Measurements from ENCODE around the gene GDPGP1. TPM values are rescaled to one million over a fixed set of nuclear protein-coding genes. Genes with fewer than 3 reads are reported as not detected.

Gene GDPGP1
- total RNA-seq, 1 donor from 2014 or later, result 5.6 TPM

GRCh38 chr15:90225047-90225446 lies 9.0 kb upstream of the GDPGP1 start:
- DNase-seq (ENCODE audit: low spot score) (no peak), ATAC-seq (no peak)

- DNase-seq (ENCODE audit: low spot score) (no peak), ATAC-seq (no peak)
Measured at GRCh38 chr15:90225504-90226234, 8.3 kb upstream of the GDPGP1 start.

- DNase-seq (ENCODE audit: low spot score), result no peak
- ATAC-seq, result no peak
Measured at GRCh38 chr15:90227336-90227735, 6.7 kb upstream of the GDPGP1 start.

GRCh38 chr15:90227816-90228772 lies 5.9 kb upstream of the GDPGP1 start:
- no peak for ATAC-seq
- no peak for DNase-seq (ENCODE audit: low spot score)

- ATAC-seq, result no peak
- no peak for DNase-seq (ENCODE audit: low spot score)
Measured at GRCh38 chr15:90228960-90229359, 5.0 kb upstream of the GDPGP1 start.

GRCh38 chr15:90230071-90230494 lies 3.9 kb upstream of the GDPGP1 start:
- DNase-seq (ENCODE audit: low spot score), result peak; percentile 89
- ATAC-seq, result peak; percentile 56

GRCh38 chr15:90230610-90231009 lies 3.4 kb upstream of the GDPGP1 start:
- DNase-seq (ENCODE audit: low spot score) (no peak), ATAC-seq (no peak)

GRCh38 chr15:90231028-90232017 lies 2.7 kb upstream of the GDPGP1 start:
- ATAC-seq (no peak), DNase-seq (ENCODE audit: low spot score) (no peak)

GRCh38 chr15:90232196-90232595 lies 1.8 kb upstream of the GDPGP1 start:
- ATAC-seq (no peak), DNase-seq (ENCODE audit: low spot score) (no peak)

GRCh38 chr15:90232941-90233386 lies 1.0 kb upstream of the GDPGP1 start:
- no peak for DNase-seq (ENCODE audit: low spot score)
- ATAC-seq, result no peak

GRCh38 chr15:90233387-90234095 lies 468 bp upstream of the GDPGP1 start, which contains the start of gene CIB1:
CIB1 (minus strand) TSS chr15:90233941; CDS start chr15:90233885, 56 bp downstream.
- peak; percentile 99 for DNase-seq (ENCODE audit: low spot score)
- peak; percentile 85 for ATAC-seq

GRCh38 chr15:90239371-90239770 lies 5.4 kb downstream of the GDPGP1 start:
- DNase-seq (ENCODE audit: low spot score), result no peak
- no peak for ATAC-seq

- no peak for ATAC-seq
- DNase-seq (ENCODE audit: low spot score), result no peak
Measured at GRCh38 chr15:90240856-90241255, 6.8 kb downstream of the GDPGP1 start.

- DNase-seq (ENCODE audit: low spot score) (no peak), ATAC-seq (peak; percentile 42)
Measured at GRCh38 chr15:90241343-90242192, 7.6 kb downstream of the GDPGP1 start.

- ATAC-seq (no peak), DNase-seq (ENCODE audit: low spot score) (no peak)
Measured at GRCh38 chr15:90243943-90244639, 10.1 kb downstream of the GDPGP1 start.

- ATAC-seq (no peak), DNase-seq (ENCODE audit: low spot score) (no peak)
Measured at GRCh38 chr15:90248789-90249202, 14.8 kb downstream of the GDPGP1 start.

GRCh38 chr15:90249203-90249863 lies 15.3 kb downstream of the GDPGP1 start, which contains the start of gene TTLL13:
TTLL13 (plus strand) TSS chr15:90249556; CDS start chr15:90250631, 1,075 bp downstream.
- ATAC-seq (peak; percentile 100), DNase-seq (ENCODE audit: low spot score) (peak; percentile 98)

GRCh38 chr15:90257776-90258175 lies 23.8 kb downstream of the GDPGP1 start:
- no peak for ATAC-seq
- DNase-seq (ENCODE audit: low spot score), result no peak

Measured in left lobe of liver (tissue), 2 donors.